GM23338 (cell line): Measurements from ENCODE around the gene HAT1. TPM values are rescaled to one million over a fixed set of nuclear protein-coding genes. Genes with fewer than 3 reads are reported as not detected.

Experiments
- ATAC-seq: fragments of 200-7000 bp; cut with Tn5 transposase; 3 replicates; pipeline ENCODE4 v1.9.1; 2020
- DNase-seq: peaks from one replicate; pipeline ENCODE4 v3.0.0-alpha.2; 2015; ENCODE audit warnings: low spot score
- H2AFZ ChIP-seq: fragments of 200-600 bp; sonication (generic); 2 replicates; pipeline ENCODE4 v1.8.0; 2016; ENCODE audit warnings: antibody characterized with exemption, mild to moderate bottlenecking, moderate library complexity
- H3F3A ChIP-seq: fragments of 200-600 bp; sonication (generic); replicated peaks from 2 replicates; pipeline ENCODE4 v1.8.0; 2017; ENCODE audit warnings: antibody characterized with exemption, mixed run types, low read depth
- H3K27ac ChIP-seq: fragments of 200-600 bp; sonication (generic); 2 replicates; pipeline ENCODE4 v1.6.1; 2016; ENCODE audit warnings: low read depth
- H3K27me3 ChIP-seq: fragments of 200-600 bp; sonication (generic); 2 replicates; pipeline ENCODE4 v1.8.0; 2016; ENCODE audit warnings: mild to moderate bottlenecking, mixed run types, moderate library complexity; ENCODE audit not compliant: insufficient read depth
- H3K36me3 ChIP-seq: fragments of 200-600 bp; sonication (generic); 2 replicates; pipeline ENCODE4 v1.8.0; 2016; ENCODE audit warnings: mild to moderate bottlenecking; ENCODE audit not compliant: insufficient read depth
- H3K4me1 ChIP-seq: fragments of 200-600 bp; sonication (generic); 2 replicates; pipeline ENCODE4 v1.8.0; 2016; ENCODE audit warnings: mild to moderate bottlenecking, moderate library complexity; ENCODE audit not compliant: insufficient read depth
- H3K4me2 ChIP-seq: fragments of 200-600 bp; sonication (generic); 2 replicates; pipeline ENCODE4 v1.7.1; 2017; ENCODE audit warnings: mixed run types
- H3K4me3 ChIP-seq: fragments of 200-600 bp; sonication (generic); 2 replicates; pipeline ENCODE4 v1.6.1; 2016; ENCODE audit warnings: mixed run types
- H3K79me2 ChIP-seq: fragments of 200-600 bp; sonication (generic); replicated peaks from 2 replicates; pipeline ENCODE4 v1.8.0; 2017; ENCODE audit warnings: mild to moderate bottlenecking; ENCODE audit not compliant: insufficient read depth
- H3K9me2 ChIP-seq: fragments of 200-600 bp; sonication (generic); 2 replicates; pipeline ENCODE4 v1.8.0; 2017; ENCODE audit not compliant: insufficient read depth
- H4K20me1 ChIP-seq: fragments of 200-600 bp; sonication (generic); replicated peaks from 2 replicates; pipeline ENCODE4 v1.8.0; 2017; ENCODE audit warnings: mild to moderate bottlenecking; ENCODE audit not compliant: insufficient read depth
- H3K27ac Mint-ChIP-seq: 2 replicates; pipeline ENCODE4 v1.8.0; 2020; ENCODE audit warnings: inconsistent platforms, mild to moderate bottlenecking, moderate library complexity, mixed read lengths
- H3K27me3 Mint-ChIP-seq: 3 replicates; pipeline ENCODE4 v1.8.0; 2022; ENCODE audit warnings: low read depth, mild to moderate bottlenecking, moderate library complexity, mixed read lengths, inconsistent platforms; ENCODE audit not compliant: insufficient read depth, poor library complexity
- H3K36me3 Mint-ChIP-seq: 3 replicates; pipeline ENCODE4 v1.8.0; 2021; ENCODE audit warnings: low read depth, mild to moderate bottlenecking, inconsistent platforms, moderate library complexity, mixed read lengths
- H3K4me1 Mint-ChIP-seq: 3 replicates; pipeline ENCODE4 v1.8.0; 2020; ENCODE audit warnings: mild to moderate bottlenecking, inconsistent platforms, mixed read lengths
- H3K4me3 Mint-ChIP-seq: 3 replicates; pipeline ENCODE4 v1.8.0; 2021; ENCODE audit warnings: moderate library complexity, mild to moderate bottlenecking, inconsistent platforms, mixed read lengths
- H3K9me3 Mint-ChIP-seq: 3 replicates; pipeline ENCODE4 v1.8.0; 2020; ENCODE audit warnings: moderate library complexity, mild to moderate bottlenecking, inconsistent platforms, mixed read lengths
- CTCF ChIP-seq, 2 experiments: fragments of 200-600 bp in 1 of 2; sonication (generic) in 1 of 2; conservative IDR thresholded peaks; 2 replicates each; pipeline versions ENCODE4 v1.5.1 to v1.6.1; 2016 to 2017; ENCODE audit warnings: antibody characterized with exemption in 2 of 2, low read depth in 2 of 2, mild to moderate bottlenecking in 2 of 2, moderate library complexity in 1 of 2
- ZNF114 ChIP-seq: fragments of 250-450 bp; sonication (Bioruptor Pico); IDR thresholded peaks from 2 replicates; pipeline ENCODE4 v1.5.0; 2020; ENCODE audit warnings: mild to moderate bottlenecking, moderate library complexity
- ZNF331 ChIP-seq: fragments of 250-450 bp; sonication (Bioruptor Pico); IDR thresholded peaks from 2 replicates; pipeline ENCODE4 v1.5.0; 2020; ENCODE audit warnings: low read depth, mild to moderate bottlenecking, moderate library complexity
- ZNF462 ChIP-seq: fragments of 250-450 bp; sonication (Bioruptor Pico); IDR thresholded peaks from 2 replicates; pipeline ENCODE4 v1.5.0; 2020; ENCODE audit warnings: mild to moderate bottlenecking, moderate library complexity
- polyA plus RNA-seq: library from polyadenylated mRNA; unstranded; fragments of >200 nt; fragmentation: Nextera tagmentation; extraction: Ambion mirVana; gene quantifications from 2 replicates; pipeline ENCODE4 v1.2.1, GENCODE V29; 2016
- total RNA-seq: library from RNA; depleted of rRNA; stranded (reverse); fragments of >200 nt; shearing (Covaris generic); gene quantifications from 2 replicates; pipeline ENCODE4 v1.2.3, GENCODE V29; 2014

The HAT1 gene
- total and polyA plus RNA-seq, 2 experiments from 2014 or later, result 67.2 to 67.5 TPM

GRCh38 chr2:171957061-171957460 is 34.8 kb downstream of the HAT1 start:
- Histone ChIP-seq H3F3A (no peaks in the 10 kb centered on the region), H3K4me3 (no peak overlapping the region), H3K4me1 (no peaks in the 10 kb centered on the region), H3K27ac (peak overlapping the region; percentile 4; the same call in 1 of the 2 replicates), H4K20me1 (peaks cover 12% of the 10 kb centered on the region), H2AFZ (no peak overlapping the region), H3K79me2 (peaks cover 7% of the 10 kb centered on the region; the same call in 1 of the 2 replicates), H3K9me2 (no peaks in the 10 kb centered on the region), H3K27me3 (no peaks in the 10 kb centered on the region), H3K36me3 (no peaks in the 10 kb centered on the region), H3K4me2 (no peak overlapping the region)
- Mint-ChIP-seq H3K27me3 (peaks cover 6% of the 10 kb centered on the region), H3K36me3 (peaks cover 19% of the 10 kb centered on the region; the same call in 2 of the 3 replicates), H3K4me3 (no peak overlapping the region), H3K4me1 (no peaks in the 10 kb centered on the region), H3K9me3 (no peaks in the 10 kb centered on the region), H3K27ac (no peak overlapping the region)
- DNase-seq (peak; percentile 19), ATAC-seq (no peak; the same call in 2 of the 3 replicates)
- TF ChIP-seq CTCF (conservative IDR thresholded peaks at IDR 0.05; ENCODE audit: low read depth in 2 of 2), result peak; percentile 16 to 44; a peak in 3 of 4 replicates
- no peak for TF ChIP-seq ZNF331 (CRISPR knock-in tag)

GRCh38 chr2:171958475-171958874 is 36.2 kb downstream of the HAT1 start:
- ATAC-seq (no peak), DNase-seq (no peak)
- Histone ChIP-seq H3F3A (no peaks in the 10 kb centered on the region), H4K20me1 (peaks cover 10% of the 10 kb centered on the region), H3K4me3 (no peak overlapping the region), H3K4me1 (no peaks in the 10 kb centered on the region), H3K4me2 (no peak overlapping the region), H3K36me3 (no peaks in the 10 kb centered on the region), H2AFZ (no peak overlapping the region), H3K79me2 (peaks cover 7% of the 10 kb centered on the region; the same call in 1 of the 2 replicates), H3K27ac (no peak overlapping the region), H3K9me2 (no peaks in the 10 kb centered on the region), H3K27me3 (no peaks in the 10 kb centered on the region)
- TF ChIP-seq ZNF114 (CRISPR knock-in tag), result no peak
- TF ChIP-seq ZNF462 (CRISPR knock-in tag), result no peak
- no peaks in the 10 kb centered on the region for H3K4me1 Mint-ChIP-seq
- H3K9me3 Mint-ChIP-seq, result no peaks in the 10 kb centered on the region
- H3K27me3 Mint-ChIP-seq, result peaks cover 6% of the 10 kb centered on the region
- no peak overlapping the region for H3K27ac Mint-ChIP-seq
- no peak overlapping the region for H3K4me3 Mint-ChIP-seq
- peaks cover 14% of the 10 kb centered on the region; the same call in 2 of the 3 replicates for H3K36me3 Mint-ChIP-seq
